ENCODE results near the gene PPP1CB. TPM values are rescaled to one million over a fixed set of nuclear protein-coding genes. Genes with fewer than 3 reads are reported as not detected.

Gene PPP1CB
- polyA plus RNA-seq (2013): 286 and 295 TPM in 2 replicates

- Histone ChIP-seq H3K27ac (ENCODE audit: low read depth, low read length) (peak within 1 kb of the TSS; percentile 100), H2AK5ac (ENCODE audit: low read length) (peak within 1 kb of the TSS; percentile 54), H3K14ac (ENCODE audit: low read length) (peak within 1 kb of the TSS; percentile 96), H4K8ac (ENCODE audit: low read depth, low read length) (peak within 1 kb of the TSS; percentile 93), H3K27me3 (ENCODE audit: insufficient read depth, low read length) (no peaks in the 10 kb centered on the region), H4K12ac (ENCODE audit: low read depth, low read length) (peak within 1 kb of the TSS; percentile 97), H3K4me3 (ENCODE audit: low read depth, low read length) (peak within 1 kb of the TSS; percentile 99), H3K18ac (ENCODE audit: low read length) (peak within 1 kb of the TSS; percentile 91), H3K4ac (ENCODE audit: low read depth, low read length) (peak within 1 kb of the TSS; percentile 100), H3K4me1 (ENCODE audit: control insufficient read depth in 1 of 2, insufficient read depth in 2 of 2, low read length in 2 of 2) (peaks cover 0 to 4% of the 10 kb centered on the region in 2 experiments), H3K36me3 (ENCODE audit: control insufficient read depth in 1 of 2, insufficient read depth in 2 of 2, low read length in 2 of 2) (peaks cover 0 to 3% of the 10 kb centered on the region in 2 experiments), H3K23ac (ENCODE audit: low read length) (peak within 1 kb of the TSS; percentile 69), H4K91ac (ENCODE audit: low read depth, low read length) (peak within 1 kb of the TSS; percentile 99), H3K79me1 (ENCODE audit: low read length) (peaks cover 20% of the 10 kb centered on the region), H3K9ac (ENCODE audit: low read length) (peak within 1 kb of the TSS; percentile 100), H3K4me2 (ENCODE audit: low read length) (peak within 1 kb of the TSS; percentile 72), H2BK5ac (ENCODE audit: low read depth, low read length, poor library complexity) (peak within 1 kb of the TSS; percentile 97), H2BK120ac (ENCODE audit: insufficient read depth, low read length, poor library complexity) (peak within 1 kb of the TSS; percentile 92), H3K9me3 (ENCODE audit: insufficient read depth, low read depth, low read length) (no peaks in the 10 kb centered on the region), H2BK12ac (ENCODE audit: low read length) (peak within 1 kb of the TSS; percentile 12), H2AFZ (ENCODE audit: insufficient read depth, low read length, poor library complexity) (peak within 1 kb of the TSS; percentile 68), H3K79me2 (ENCODE audit: control insufficient read depth, insufficient read depth, low read length, poor library complexity) (peaks cover 14% of the 10 kb centered on the region)
- no CpG with 5 or more reads among the region's 81 CpGs for WGBS (ENCODE audit: extremely low coverage, insufficient coverage, insufficient read length)
- peak; percentile 98 to 99 for DNase-seq
Observed at GRCh38 chr2:28751252-28751955, at the start of gene PPP1CB. Gene PPP1CB, plus strand, starts transcription at chr2:28751830. Its CDS starts 295 bp downstream, at chr2:28752125.

GRCh38 chr2:28702415-28702861, 49.2 kb upstream of the PPP1CB start:
- no CpG with 5 or more reads among the region's 3 CpGs for WGBS (ENCODE audit: extremely low coverage, insufficient coverage, insufficient read length)

DNA sequence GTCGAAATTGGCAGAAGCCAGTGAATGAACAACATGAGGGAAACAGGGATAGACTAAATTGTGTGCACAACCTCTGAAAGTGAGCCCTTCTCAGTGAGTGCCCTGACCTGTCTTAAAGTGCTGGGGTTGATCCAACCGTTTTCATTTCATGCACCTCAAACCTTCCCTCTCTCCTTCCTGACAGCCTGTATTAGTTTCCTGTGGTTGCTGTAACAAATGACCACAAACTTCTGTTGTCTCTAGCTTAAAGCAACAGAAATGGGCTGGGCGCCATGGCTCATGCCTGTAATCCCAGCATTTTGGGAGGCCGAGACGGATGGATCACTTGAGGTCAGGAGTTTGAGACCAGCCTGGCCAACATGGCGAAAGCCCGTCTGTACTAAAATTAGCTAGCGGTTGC, 48.8 kb upstream of the PPP1CB start:
- H4K8ac ChIP-seq (ENCODE audit: low read depth, low read length): no peak overlapping the region
- no peak overlapping the region for H4K12ac ChIP-seq (ENCODE audit: low read depth, low read length)
- no peak overlapping the region for H3K4me3 ChIP-seq (ENCODE audit: low read depth, low read length)
- no peak overlapping the region for H2AFZ ChIP-seq (ENCODE audit: insufficient read depth, low read length, poor library complexity)
- peaks cover 0 to 5% of the 10 kb centered on the region in 2 experiments for H3K4me1 ChIP-seq (ENCODE audit: control insufficient read depth in 1 of 2, insufficient read depth in 2 of 2, low read length in 2 of 2)
- WGBS (ENCODE audit: extremely low coverage, insufficient coverage, insufficient read length): no CpG with 5 or more reads among the region's 8 CpGs
- no peak overlapping the region for H2BK5ac ChIP-seq (ENCODE audit: low read depth, low read length, poor library complexity)
- no peaks in the 10 kb centered on the region for H3K79me2 ChIP-seq (ENCODE audit: control insufficient read depth, insufficient read depth, low read length, poor library complexity)
- peak overlapping the region; percentile 15 for H4K91ac ChIP-seq (ENCODE audit: low read depth, low read length)
- no peak overlapping the region for H3K23ac ChIP-seq (ENCODE audit: low read length)
- H2BK12ac ChIP-seq (ENCODE audit: low read length): no peak overlapping the region
- peaks cover 4% of the 10 kb centered on the region for H3K79me1 ChIP-seq (ENCODE audit: low read length)
- H2BK120ac ChIP-seq (ENCODE audit: insufficient read depth, low read length, poor library complexity): no peak overlapping the region
- H3K14ac ChIP-seq (ENCODE audit: low read length): no peak overlapping the region
- H3K36me3 ChIP-seq (ENCODE audit: control insufficient read depth in 1 of 2, insufficient read depth in 2 of 2, low read length in 2 of 2): no peaks in the 10 kb centered on the region
- H3K27me3 ChIP-seq (ENCODE audit: insufficient read depth, low read length): no peaks in the 10 kb centered on the region
- no peak overlapping the region for H2AK5ac ChIP-seq (ENCODE audit: low read length)
- DNase-seq: no peak
- H3K27ac ChIP-seq (ENCODE audit: low read depth, low read length): no peak overlapping the region
- no peak overlapping the region for H3K4me2 ChIP-seq (ENCODE audit: low read length)
- no peak overlapping the region for H3K18ac ChIP-seq (ENCODE audit: low read length)
- H3K9me3 ChIP-seq (ENCODE audit: insufficient read depth, low read depth, low read length): peaks cover 4% of the 10 kb centered on the region
- H3K9ac ChIP-seq (ENCODE audit: low read length): no peak overlapping the region
- H3K4ac ChIP-seq (ENCODE audit: low read depth, low read length): no peak overlapping the region

More at GRCh38 chr2:28702415-28702861, 49.2 kb upstream of the PPP1CB start:
- no peak overlapping the region for H3K18ac ChIP-seq (ENCODE audit: low read length)
- H2AFZ ChIP-seq (ENCODE audit: insufficient read depth, low read length, poor library complexity): no peak overlapping the region
- H3K14ac ChIP-seq (ENCODE audit: low read length): no peak overlapping the region
- no peak overlapping the region for H2BK5ac ChIP-seq (ENCODE audit: low read depth, low read length, poor library complexity)
- H3K4ac ChIP-seq (ENCODE audit: low read depth, low read length): no peak overlapping the region
- H4K12ac ChIP-seq (ENCODE audit: low read depth, low read length): no peak overlapping the region
- H2BK120ac ChIP-seq (ENCODE audit: insufficient read depth, low read length, poor library complexity): no peak overlapping the region
- H4K91ac ChIP-seq (ENCODE audit: low read depth, low read length): peak overlapping the region; percentile 15
- H3K4me3 ChIP-seq (ENCODE audit: low read depth, low read length): no peak overlapping the region
- no peak overlapping the region for H3K23ac ChIP-seq (ENCODE audit: low read length)
- H3K4me1 ChIP-seq (ENCODE audit: control insufficient read depth in 1 of 2, insufficient read depth in 2 of 2, low read length in 2 of 2): peaks cover 0 to 5% of the 10 kb centered on the region in 2 experiments
- DNase-seq: no peak
- peak overlapping the region; percentile 29 for H2BK12ac ChIP-seq (ENCODE audit: low read length)
- H3K9ac ChIP-seq (ENCODE audit: low read length): no peak overlapping the region
- H4K8ac ChIP-seq (ENCODE audit: low read depth, low read length): no peak overlapping the region
- no peak overlapping the region for H3K4me2 ChIP-seq (ENCODE audit: low read length)
- no peaks in the 10 kb centered on the region for H3K79me2 ChIP-seq (ENCODE audit: control insufficient read depth, insufficient read depth, low read length, poor library complexity)
- H3K27ac ChIP-seq (ENCODE audit: low read depth, low read length): no peak overlapping the region
- H3K27me3 ChIP-seq (ENCODE audit: insufficient read depth, low read length): no peaks in the 10 kb centered on the region
- peaks cover 4% of the 10 kb centered on the region for H3K79me1 ChIP-seq (ENCODE audit: low read length)
- no peaks in the 10 kb centered on the region for H3K36me3 ChIP-seq (ENCODE audit: control insufficient read depth in 1 of 2, insufficient read depth in 2 of 2, low read length in 2 of 2)
- peaks cover 4% of the 10 kb centered on the region for H3K9me3 ChIP-seq (ENCODE audit: insufficient read depth, low read depth, low read length)
- H2AK5ac ChIP-seq (ENCODE audit: low read length): no peak overlapping the region

DNA sequence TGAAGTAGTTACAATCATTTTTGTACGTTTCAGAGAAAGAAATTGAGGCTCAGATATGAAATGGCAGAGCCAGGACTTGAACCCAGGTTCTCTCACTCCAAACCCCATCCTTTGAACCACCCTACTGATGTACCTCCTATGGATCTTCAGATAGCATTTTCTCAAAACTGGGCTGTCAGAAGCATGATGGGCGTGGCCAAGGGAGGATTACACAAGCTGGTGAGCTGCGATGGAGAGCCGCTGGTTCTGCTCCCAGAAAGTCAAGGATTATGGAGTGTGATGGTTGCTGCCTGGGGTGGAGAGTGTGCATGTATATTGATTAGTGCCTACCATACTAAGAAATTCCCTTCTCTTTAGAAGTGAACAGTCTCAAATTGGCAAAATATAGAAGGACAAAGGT, 47.0 kb upstream of the PPP1CB start:
- Histone ChIP-seq H3K27ac (ENCODE audit: low read depth, low read length) (no peak overlapping the region), H3K18ac (ENCODE audit: low read length) (no peak overlapping the region), H4K12ac (ENCODE audit: low read depth, low read length) (no peak overlapping the region), H2BK120ac (ENCODE audit: insufficient read depth, low read length, poor library complexity) (no peak overlapping the region), H2BK5ac (ENCODE audit: low read depth, low read length, poor library complexity) (no peak overlapping the region), H3K79me1 (ENCODE audit: low read length) (peaks cover 3% of the 10 kb centered on the region), H2AK5ac (ENCODE audit: low read length) (no peak overlapping the region), H3K23ac (ENCODE audit: low read length) (no peak overlapping the region), H3K14ac (ENCODE audit: low read length) (no peak overlapping the region), H3K36me3 (ENCODE audit: control insufficient read depth in 1 of 2, insufficient read depth in 2 of 2, low read length in 2 of 2) (no peaks in the 10 kb centered on the region), H3K4me3 (ENCODE audit: low read depth, low read length) (no peak overlapping the region), H4K8ac (ENCODE audit: low read depth, low read length) (no peak overlapping the region), H3K9me3 (ENCODE audit: insufficient read depth, low read depth, low read length) (peaks cover 4% of the 10 kb centered on the region), H2BK12ac (ENCODE audit: low read length) (no peak overlapping the region), H3K9ac (ENCODE audit: low read length) (no peak overlapping the region), H3K4me1 (ENCODE audit: control insufficient read depth in 1 of 2, insufficient read depth in 2 of 2, low read length in 2 of 2) (peaks cover 0 to 7% of the 10 kb centered on the region in 2 experiments), H3K4ac (ENCODE audit: low read depth, low read length) (no peak overlapping the region), H4K91ac (ENCODE audit: low read depth, low read length) (no peak overlapping the region), H3K27me3 (ENCODE audit: insufficient read depth, low read length) (no peaks in the 10 kb centered on the region), H2AFZ (ENCODE audit: insufficient read depth, low read length, poor library complexity) (no peak overlapping the region), H3K4me2 (ENCODE audit: low read length) (no peak overlapping the region), H3K79me2 (ENCODE audit: control insufficient read depth, insufficient read depth, low read length, poor library complexity) (no peaks in the 10 kb centered on the region)
- no CpG with 5 or more reads among the region's 4 CpGs for WGBS (ENCODE audit: extremely low coverage, insufficient coverage, insufficient read length)
- no peak for DNase-seq
